NT2/D1 (cell line): ENCODE data around the gene ABHD18.

Experiments used
- SUZ12 ChIP-seq: IDR thresholded peaks from 2 replicates; pipeline ENCODE4 v1.6.1; 2011; ENCODE audit not compliant: insufficient read length, insufficient read depth; ENCODE audit errors: extremely low read depth
- YY1 ChIP-seq: IDR thresholded peaks from 2 replicates; pipeline ENCODE4 v1.6.1; 2011; ENCODE audit not compliant: insufficient read length, insufficient read depth
- ZNF274 ChIP-seq: IDR thresholded peaks from 2 replicates; pipeline ENCODE4 v1.6.1; 2011; ENCODE audit warnings: mild to moderate bottlenecking, low read depth, low read length

GRCh38 chr4:127985989-127986388, 20.8 kb downstream of the ABHD18 start:
- TF ChIP-seq YY1 = no peak
- TF ChIP-seq SUZ12 = no peak
- no peak for TF ChIP-seq ZNF274
